ENCODE data around the gene OPALIN.

DNA sequence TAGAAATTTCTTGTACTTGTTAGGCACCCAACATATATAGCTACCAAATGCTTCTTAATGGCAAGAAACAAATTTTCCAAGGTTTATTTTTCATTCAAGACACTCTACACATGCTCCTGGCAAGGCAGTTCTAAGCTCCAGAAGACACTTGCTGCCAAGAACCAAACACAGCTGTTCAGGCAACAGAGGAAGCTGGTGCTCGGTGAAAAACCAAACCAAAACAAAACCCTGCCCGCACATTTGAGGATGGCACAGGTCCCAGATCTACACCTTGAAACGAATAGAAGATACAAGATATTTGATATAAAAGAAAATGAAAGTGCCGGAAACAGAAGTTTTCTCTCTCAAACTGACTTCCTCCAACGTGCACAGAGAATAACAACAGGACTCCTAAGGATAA is 59.4 kb downstream of the OPALIN start:
- TF ChIP-seq, protein P1, sequence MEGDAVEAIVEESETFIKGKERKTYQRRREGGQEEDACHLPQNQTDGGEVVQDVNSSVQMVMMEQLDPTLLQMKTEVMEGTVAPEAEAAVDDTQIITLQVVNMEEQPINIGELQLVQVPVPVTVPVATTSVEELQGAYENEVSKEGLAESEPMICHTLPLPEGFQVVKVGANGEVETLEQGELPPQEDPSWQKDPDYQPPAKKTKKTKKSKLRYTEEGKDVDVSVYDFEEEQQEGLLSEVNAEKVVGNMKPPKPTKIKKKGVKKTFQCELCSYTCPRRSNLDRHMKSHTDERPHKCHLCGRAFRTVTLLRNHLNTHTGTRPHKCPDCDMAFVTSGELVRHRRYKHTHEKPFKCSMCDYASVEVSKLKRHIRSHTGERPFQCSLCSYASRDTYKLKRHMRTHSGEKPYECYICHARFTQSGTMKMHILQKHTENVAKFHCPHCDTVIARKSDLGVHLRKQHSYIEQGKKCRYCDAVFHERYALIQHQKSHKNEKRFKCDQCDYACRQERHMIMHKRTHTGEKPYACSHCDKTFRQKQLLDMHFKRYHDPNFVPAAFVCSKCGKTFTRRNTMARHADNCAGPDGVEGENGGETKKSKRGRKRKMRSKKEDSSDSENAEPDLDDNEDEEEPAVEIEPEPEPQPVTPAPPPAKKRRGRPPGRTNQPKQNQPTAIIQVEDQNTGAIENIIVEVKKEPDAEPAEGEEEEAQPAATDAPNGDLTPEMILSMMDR (IDR thresholded peaks at IDR 0.05): no peak
- TF ChIP-seq POLR2A (IDR thresholded peaks at IDR 0.05): no peak
